Lung (tissue), 12 donors: ENCODE measurements around the gene C12orf60. TPM values are rescaled to one million over a fixed set of nuclear protein-coding genes. Genes with fewer than 3 reads are reported as not detected.

Experiments used
- ATAC-seq: fragments of 200-7000 bp; cut with Tn5 transposase; one replicate; pipeline ENCODE4 v1.9.1; 2020; ENCODE audit warnings: moderate number of reproducible peaks; ENCODE audit not compliant: insufficient read depth, low FRiP score
- DNase-seq, 3 donors: peaks; one replicate each; pipeline ENCODE4 v3.0.0-alpha.2; 2013 to 2017
- H3K27ac ChIP-seq, 2 donors: one replicate each; pipeline ENCODE4 v1.5.1; 2013; ENCODE audit warnings: mild to moderate bottlenecking in 2 of 2, moderate library complexity in 2 of 2, control low read depth in 1 of 2, inconsistent platforms in 1 of 2, low read depth in 1 of 2, low read length in 1 of 2
- H3K27me3 ChIP-seq, 3 donors: one replicate each; pipeline ENCODE4 v1.5.1; 2013; ENCODE audit warnings: low read length in 2 of 3; ENCODE audit not compliant: control insufficient read depth in 3 of 3, insufficient read depth in 3 of 3
- H3K36me3 ChIP-seq, 4 donors: one replicate each; pipeline ENCODE4 v1.5.1; 2013; ENCODE audit warnings: low read length in 4 of 4, mild to moderate bottlenecking in 1 of 4, moderate library complexity in 1 of 4; ENCODE audit not compliant: control insufficient read depth in 4 of 4, insufficient read depth in 4 of 4
- H3K4me1 ChIP-seq, 5 donors: one replicate each; pipeline ENCODE4 v1.5.1; 2013; ENCODE audit warnings: low read length in 5 of 5, mild to moderate bottlenecking in 2 of 5, moderate library complexity in 1 of 5; ENCODE audit not compliant: control insufficient read depth in 5 of 5, insufficient read depth in 5 of 5
- H3K4me3 ChIP-seq: one replicate; pipeline ENCODE4 v1.5.1; 2013; ENCODE audit warnings: mild to moderate bottlenecking, control low read depth, moderate library complexity
- H3K9ac ChIP-seq, 2 donors: one replicate each; pipeline ENCODE4 v1.5.1; 2013; ENCODE audit warnings: low read length in 2 of 2, control low read depth in 1 of 2; ENCODE audit not compliant: insufficient read depth in 1 of 2
- H3K9me3 ChIP-seq, 4 donors: one replicate each; pipeline ENCODE4 v1.5.1; 2013; ENCODE audit warnings: low read length in 3 of 4, mild to moderate bottlenecking in 1 of 4, moderate library complexity in 1 of 4; ENCODE audit not compliant: control insufficient read depth in 4 of 4, insufficient read depth in 3 of 4
- CTCF ChIP-seq: IDR thresholded peaks from 2 replicates; pipeline ENCODE4 v1.5.1; 2012; ENCODE audit warnings: mild to moderate bottlenecking; ENCODE audit errors: control extremely low read depth, extremely low read depth
- WGBS, 2 donors: extraction: QIAGEN DNeasy Blood & Tissue Kit; methylation state at CpG; one replicate each; pipeline ENCODE4 v1.1.7; 2013; 5-methylcytosine and 5-hydroxymethylcytosine counted together
- polyA plus RNA-seq, 2 donors: library from polyadenylated mRNA; stranded (reverse); fragments of 200-250 nt; gene quantifications; one replicate each; pipeline ENCODE4 v1.2.1, GENCODE V29; 2013
- total RNA-seq, 2 donors: library from RNA; depleted of rRNA in 1 of 2; stranded (reverse); fragments of >200 nt in 1 of 2; gene quantifications; one replicate each; pipeline ENCODE4 v1.2.1, GENCODE V29; 2014 to 2021
- donor health status: control.
- donor health status: control.
- donor health status: Bipolar disorder and iron deficiency.
- donor health status: healthy.
- donor health status: DM: yes; HTN: yes; CAD: no.

Gene C12orf60
- total and polyA plus RNA-seq, 4 donors: 0.55 to 2.4 (median 0.79) TPM

- Histone ChIP-seq H3K4me1 (peaks cover 0 to 19% (median under 1%) of the 10 kb centered on the region in 5 donors), H3K4me3 (no peak overlapping the region), H3K27me3 (peaks cover 0 to 2% (median 0%) of the 10 kb centered on the region in 3 donors), H3K36me3 (peaks cover 0 to 1% (median 0%) of the 10 kb centered on the region in 4 donors), H3K27ac (peak overlapping the region; percentile 57 to 73), H3K9ac (no peak overlapping the region), H3K9me3 (no peaks in the 10 kb centered on the region)
- WGBS, 2 donors: 73 to 87% methylated on average over 7 of the region's 7 CpGs
- TF ChIP-seq CTCF: no peak
- ATAC-seq (peak; percentile 69), DNase-seq (no peak)
These were observed 33.1 kb downstream of the C12orf60 start for GRCh38 chr12:14836336-14837210.

- Histone ChIP-seq H3K4me3 (no peak overlapping the region), H3K36me3 (peaks cover 0 to 1% (median 0%) of the 10 kb centered on the region in 4 donors), H3K9ac (no peak overlapping the region), H3K27me3 (no peaks in the 10 kb centered on the region), H3K4me1 (peaks cover 0 to 22% (median 8%) of the 10 kb centered on the region in 5 donors), H3K9me3 (no peaks in the 10 kb centered on the region), H3K27ac (no peak overlapping the region)
- DNase-seq (no peak), ATAC-seq (no peak)
- TF ChIP-seq CTCF: no peak
- WGBS, 2 donors: 98 to 99% methylated on average over 1 of the region's 1 CpG
These were observed 35.8 kb downstream of the C12orf60 start for GRCh38 chr12:14839262-14839661.

GRCh38 chr12:14840616-14841015 is 37.1 kb downstream of the C12orf60 start:
- DNase-seq: no peak
- Histone ChIP-seq H3K9me3 (no peaks in the 10 kb centered on the region), H3K36me3 (peaks cover 0 to 1% (median 0%) of the 10 kb centered on the region in 4 donors), H3K27me3 (no peaks in the 10 kb centered on the region), H3K9ac (no peak overlapping the region), H3K27ac (no peak overlapping the region), H3K4me1 (peaks cover 0 to 17% (median 6%) of the 10 kb centered on the region in 5 donors), H3K4me3 (no peak overlapping the region)
- TF ChIP-seq CTCF: no peak
- 82 to 90% methylated on average over 4 of the region's 4 CpGs for WGBS, 2 donors
- no peak for ATAC-seq
